ENCODE measurements around the gene WIZ. TPM values are rescaled to one million over a fixed set of nuclear protein-coding genes. Genes with fewer than 3 reads are reported as not detected.

WIZ gene
- total RNA-seq, result 26.1 TPM

GRCh38 chr19:15449620-15450527, at the start of gene WIZ:
Gene WIZ, minus strand, starts transcription at chr19:15449956. Its CDS starts 1,649 bp downstream, at chr19:15448307.

DNA sequence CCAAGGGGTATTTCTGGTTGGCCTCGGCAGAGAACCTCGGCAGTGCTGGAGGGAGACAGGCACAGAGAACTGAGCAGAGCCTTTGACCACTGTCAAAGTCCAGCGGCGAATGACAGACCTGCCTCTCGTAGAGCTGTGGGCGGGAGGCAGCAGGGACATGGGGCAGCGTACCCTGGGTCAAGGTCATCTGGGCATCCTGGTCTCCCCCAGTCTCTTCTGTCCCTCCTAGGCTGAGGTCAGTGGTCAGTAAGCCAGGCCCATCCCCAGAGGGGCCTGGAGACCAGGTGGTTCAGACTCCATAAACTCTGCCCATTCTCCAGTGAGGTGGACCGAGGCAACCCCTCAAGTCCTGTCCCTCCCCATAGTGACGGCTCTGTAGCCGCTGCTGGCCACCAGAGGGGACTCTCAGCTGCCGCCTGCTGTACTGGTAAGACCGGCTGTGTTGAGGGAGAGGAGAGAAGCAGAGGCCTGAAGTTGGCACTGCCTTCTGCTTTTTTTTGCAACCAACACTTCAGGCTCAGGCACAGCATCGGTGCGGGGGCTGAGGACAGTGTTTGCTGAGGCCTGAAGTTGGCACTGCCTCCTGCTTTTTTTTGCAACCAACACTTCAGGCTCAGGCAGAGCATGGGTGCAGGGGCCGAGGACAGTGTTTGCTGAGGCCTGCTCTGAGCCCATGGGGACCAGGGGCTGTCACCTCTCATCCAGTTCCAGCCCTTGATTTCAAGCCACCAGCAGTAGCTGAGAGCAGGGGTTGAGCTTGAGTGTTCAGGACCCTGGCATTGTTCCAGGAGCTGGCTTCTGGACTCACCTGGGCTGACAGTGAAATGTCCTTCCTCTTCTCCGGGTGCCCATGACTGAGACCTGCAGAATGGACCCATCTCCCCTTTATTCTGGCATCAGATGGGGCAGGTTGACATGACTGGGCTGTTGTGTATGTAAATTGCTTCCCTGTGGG, 29.9 kb upstream of the WIZ start, which contains the start of gene PGLYRP2:
PGLYRP2 (minus strand) TSS at position 111 of the 955 bp plus-strand sequence. CDS start 130 bp downstream, outside the sequence.

GRCh38 chr19:15464394-15465385, 14.9 kb upstream of the WIZ start, which contains the start of gene RASAL3:
Gene RASAL3, minus strand, starts transcription at chr19:15464544. Its CDS starts 186 bp downstream, at chr19:15464358.

GRCh38 chr19:15418579-15419412, 31.0 kb downstream of the WIZ start, which contains the start of gene AKAP8L:
Gene AKAP8L, minus strand, starts transcription at chr19:15418988. Its CDS starts 65 bp downstream, at chr19:15418923.

GRCh38 chr19:15379083-15379998, 70.4 kb downstream of the WIZ start, which contains the start of gene AKAP8:
Gene AKAP8, minus strand, starts transcription at chr19:15379787. Its CDS starts 56 bp downstream, at chr19:15379731.

Other genes with a start within 250 kb of the WIZ start
- 91.8 TPM for gene NOTCH3, start 249.0 kb downstream of the WIZ start, total RNA-seq
- gene EPHX3, start 217.5 kb downstream of the WIZ start, total RNA-seq, result 1.9 TPM
- gene BRD4, start 117.4 kb downstream of the WIZ start, total RNA-seq, result 38.6 TPM
- gene AKAP8, start 70.2 kb downstream of the WIZ start, total RNA-seq, result 38.9 TPM
- gene AKAP8L, start 31.0 kb downstream of the WIZ start, total RNA-seq, result 125 TPM
- gene RASAL3, start 14.6 kb upstream of the WIZ start, total RNA-seq, result 0.82 TPM
- gene PGLYRP2, start 29.5 kb upstream of the WIZ start, total RNA-seq, result not detected
- not detected for gene CYP4F22, start 58.6 kb upstream of the WIZ start, total RNA-seq
- not detected for gene CYP4F8, start 165.3 kb upstream of the WIZ start, total RNA-seq
- gene CYP4F3, start 190.9 kb upstream of the WIZ start, total RNA-seq, result 0.71 TPM
- 1.8 TPM for gene CYP4F12, start 223.1 kb upstream of the WIZ start, total RNA-seq